HG03469 (cell line): ENCODE data around the gene MAP1B.
"Not testable (repeated sequence)": the region's sequence is repeated elsewhere in the genome, so short reads cannot be mapped to it uniquely, and the experiment has no call there.

Experiments
- ATAC-seq: cut with Tn5 transposase; IDR thresholded peaks from one replicate; pipeline ENCODE4 v1.9.1; 2021; ENCODE audit warnings: mild to moderate bottlenecking, moderate library complexity, moderate number of reproducible peaks; ENCODE audit not compliant: unreplicated experiment

Gene MAP1B

DNA sequence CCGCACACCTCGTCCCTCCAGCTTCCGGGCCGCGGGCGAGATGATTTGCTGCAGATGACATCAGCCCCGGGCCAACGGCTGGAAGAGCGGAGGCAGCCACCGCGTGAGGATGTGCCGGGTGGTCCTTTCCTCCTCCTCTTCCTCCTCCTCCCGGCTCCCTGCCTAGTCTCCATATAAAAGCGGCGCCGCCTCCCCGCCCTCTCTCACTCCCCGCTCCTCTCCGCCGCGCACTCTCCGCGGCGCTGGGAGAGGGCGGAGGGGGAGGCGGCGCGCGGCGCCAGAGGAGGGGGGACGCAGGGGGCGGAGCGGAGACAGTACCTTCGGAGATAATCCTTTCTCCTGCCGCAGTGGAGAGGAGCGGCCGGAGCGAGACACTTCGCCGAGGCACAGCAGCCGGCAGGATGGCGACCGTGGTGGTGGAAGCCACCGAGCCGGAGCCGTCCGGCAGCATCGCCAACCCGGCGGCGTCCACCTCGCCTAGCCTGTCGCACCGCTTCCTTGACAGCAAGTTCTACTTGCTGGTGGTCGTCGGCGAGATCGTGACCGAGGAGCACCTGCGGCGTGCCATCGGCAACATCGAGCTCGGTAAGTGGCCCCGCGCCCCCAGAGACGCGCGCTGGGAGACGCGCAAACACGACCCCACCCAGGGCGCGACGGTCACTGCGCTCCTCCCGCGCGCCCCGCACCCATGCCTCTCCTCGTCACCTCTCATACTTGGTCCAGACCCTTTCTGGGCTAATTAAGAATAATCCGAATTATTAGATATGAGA is at the start of gene MAP1B:
Gene MAP1B (plus strand): TSS at position 345 of the 770 bp plus-strand sequence. CDS start 57 bp downstream, at position 402.
- no peak for ATAC-seq

GRCh38 chr5:72057816-72058215 is 49.5 kb upstream of the MAP1B start:
- ATAC-seq: no peak

DNA sequence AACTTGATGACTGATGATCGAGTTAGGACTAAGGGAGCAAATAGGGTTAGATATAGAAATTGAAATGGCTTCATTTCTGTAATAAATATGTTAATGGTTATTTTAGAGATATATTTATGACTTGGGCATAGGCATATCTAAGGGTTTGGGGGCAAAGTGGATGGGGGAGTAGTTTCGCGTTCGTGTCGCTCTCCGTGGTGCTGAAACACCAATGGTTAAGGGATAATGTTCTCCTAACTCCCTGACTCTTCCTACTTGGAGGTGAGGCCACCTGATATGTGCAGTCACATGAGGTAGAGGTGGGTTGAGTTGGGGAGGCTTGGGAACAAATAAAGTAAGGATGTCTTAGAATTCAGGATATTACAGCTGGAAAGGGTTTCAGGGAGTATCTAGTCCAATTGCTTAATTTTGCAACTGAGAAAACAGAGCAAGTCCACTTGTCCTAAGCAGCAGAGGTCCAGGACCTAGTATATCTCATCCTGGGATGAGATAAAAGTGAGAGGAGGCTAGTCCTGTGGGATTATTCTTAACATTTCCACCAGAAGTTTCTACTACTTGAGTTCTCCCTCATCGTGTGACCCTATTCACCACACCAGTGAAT is 44.0 kb upstream of the MAP1B start:
- ATAC-seq: no peak

GRCh38 chr5:72064801-72065570 is 42.3 kb upstream of the MAP1B start:
- ATAC-seq: no peak

DNA sequence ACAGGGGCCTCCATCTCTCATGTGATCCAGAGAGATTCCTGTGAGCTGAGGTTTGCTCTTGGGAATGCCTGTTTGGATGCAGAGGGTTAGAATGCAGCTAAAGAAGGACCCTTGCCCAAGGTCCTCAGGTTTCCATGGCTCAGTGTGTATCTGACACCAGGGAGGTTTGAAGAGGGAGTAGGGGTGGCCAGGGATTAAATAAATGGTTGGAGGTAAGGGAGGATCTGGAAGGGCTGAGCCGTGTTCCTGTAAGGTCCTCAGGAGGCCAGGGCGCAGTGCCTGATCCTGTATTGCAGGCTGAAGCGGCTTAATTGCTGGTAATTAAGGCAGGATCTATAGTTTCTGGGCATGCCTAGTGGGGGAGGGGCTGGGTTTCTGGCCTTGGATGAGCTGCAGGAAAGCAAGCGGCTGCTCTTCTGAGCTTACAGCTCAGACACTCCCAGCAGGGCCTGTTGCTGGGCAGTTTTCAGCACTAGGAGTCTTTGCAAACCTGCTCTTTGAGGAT is 41.5 kb upstream of the MAP1B start:
- ATAC-seq: no peak

GRCh38 chr5:72066705-72067107 is 40.6 kb upstream of the MAP1B start:
- no peak for ATAC-seq

DNA sequence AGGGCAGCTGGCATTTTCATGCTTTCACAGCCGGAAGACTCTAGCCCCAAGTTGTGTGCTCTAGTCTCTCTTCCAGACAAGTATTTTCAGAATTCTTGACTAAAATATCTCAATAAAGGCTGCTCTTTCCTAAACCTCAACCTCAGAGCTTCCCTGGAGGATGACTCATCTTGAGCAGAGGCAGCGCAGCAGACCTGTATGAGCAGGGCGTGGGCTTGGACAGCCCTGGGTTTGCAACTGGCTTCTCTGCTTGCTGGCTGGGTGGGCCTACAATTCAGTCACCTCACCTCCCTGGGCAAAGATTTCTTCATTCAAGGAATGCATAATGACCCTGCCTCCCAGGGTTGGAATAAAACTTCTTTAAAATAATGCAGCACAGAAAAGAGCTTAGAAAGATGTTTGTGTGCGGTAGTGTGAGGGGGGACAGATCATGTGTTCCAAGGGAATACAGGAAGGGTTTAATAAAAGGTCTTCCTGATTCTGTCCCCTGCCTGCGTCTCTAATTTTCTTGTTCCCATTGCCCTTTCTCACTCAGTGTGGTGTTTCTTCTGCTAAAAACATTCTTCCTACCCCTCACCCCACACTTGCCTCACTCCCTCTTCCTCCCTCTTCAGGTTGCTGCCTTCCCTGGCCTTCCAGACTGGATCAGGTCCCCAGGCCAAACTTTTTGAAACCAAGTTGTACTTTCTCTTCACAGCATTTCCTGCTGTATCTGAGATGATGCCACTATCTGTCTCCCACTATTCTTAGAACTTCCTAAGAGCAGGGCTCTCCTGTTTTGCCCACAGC is 39.4 kb upstream of the MAP1B start:
- no peak for ATAC-seq

GRCh38 chr5:72070529-72070928 is 36.7 kb upstream of the MAP1B start:
- ATAC-seq: no peak

- ATAC-seq: no peak
These were observed 35.4 kb upstream of the MAP1B start for GRCh38 chr5:72071906-72072305.

DNA sequence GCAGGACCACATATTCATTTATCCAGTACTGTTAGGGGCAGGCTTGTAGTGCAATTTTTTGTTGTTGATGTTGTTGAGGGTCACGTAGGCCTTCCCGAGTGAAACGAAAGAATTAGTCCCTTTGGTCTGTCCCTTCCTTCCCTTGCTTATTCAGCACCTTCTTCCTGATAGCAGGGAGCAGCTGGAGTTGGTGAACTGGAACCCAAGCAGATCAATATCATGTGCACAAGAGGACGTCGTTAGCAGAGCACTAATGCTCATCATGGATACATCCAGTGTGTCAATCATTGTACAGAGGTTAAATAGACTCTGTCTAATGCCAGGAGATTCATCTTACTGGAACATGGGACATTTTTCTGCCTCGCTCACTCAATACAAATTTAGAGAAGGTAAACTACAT is 33.0 kb upstream of the MAP1B start:
- ATAC-seq: no peak

GRCh38 chr5:72075461-72075860 is 31.8 kb upstream of the MAP1B start:
- no peak for ATAC-seq

DNA sequence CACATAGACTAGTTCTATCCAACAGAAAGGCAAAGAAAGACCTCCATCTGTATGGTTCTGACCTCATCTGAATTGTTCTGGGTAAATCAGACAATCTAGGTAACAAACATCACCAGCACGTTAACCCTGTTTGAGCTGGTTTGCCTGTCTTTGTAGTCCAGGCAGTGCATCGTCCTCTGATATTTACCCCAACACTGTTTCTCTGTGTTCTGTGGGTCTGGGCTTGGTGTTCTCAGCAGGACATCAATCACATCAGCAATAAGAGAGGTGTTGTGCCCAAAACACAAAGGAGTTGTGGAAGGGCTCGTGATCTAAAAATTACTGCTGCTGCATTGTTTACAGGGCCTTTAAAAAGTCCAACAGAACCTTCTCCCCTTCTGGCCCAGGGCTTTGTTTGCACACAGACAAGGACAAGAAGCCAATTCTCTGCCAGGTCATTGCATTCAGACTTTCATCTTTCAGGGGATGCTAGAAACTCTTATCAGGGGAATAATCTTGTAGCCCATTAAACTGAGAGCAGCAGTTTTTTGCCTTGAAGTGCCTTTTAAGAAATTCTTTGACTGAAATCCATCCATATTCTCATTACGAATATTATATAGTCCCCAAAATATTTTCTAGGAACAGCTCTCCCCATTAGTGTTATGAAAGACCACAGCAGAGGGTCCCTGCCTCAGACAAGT is 30.5 kb upstream of the MAP1B start:
- ATAC-seq: no peak

DNA sequence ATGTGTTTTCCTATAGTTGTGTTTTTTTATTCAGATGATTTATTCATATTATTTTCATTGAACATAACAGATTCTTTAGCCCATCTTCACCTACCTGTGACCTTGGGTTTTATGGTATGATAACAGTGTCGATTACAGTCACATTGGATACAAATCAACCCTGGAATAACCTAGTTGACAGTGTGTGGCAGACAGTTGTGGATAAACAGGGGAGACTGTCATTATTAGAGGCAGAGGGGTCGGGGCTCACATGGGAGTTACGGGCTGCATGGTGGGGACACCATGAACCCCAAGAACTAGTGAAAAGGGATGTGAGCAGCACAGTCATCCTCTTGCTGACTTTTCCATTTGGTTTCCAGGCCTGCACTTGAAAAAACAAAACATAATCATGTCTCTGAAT is 29.9 kb upstream of the MAP1B start:
- no peak for ATAC-seq

- ATAC-seq: no peak
These were observed 28.0 kb upstream of the MAP1B start for GRCh38 chr5:72079288-72079687.

GRCh38 chr5:72082048-72082447 is 25.2 kb upstream of the MAP1B start:
- no peak for ATAC-seq

DNA sequence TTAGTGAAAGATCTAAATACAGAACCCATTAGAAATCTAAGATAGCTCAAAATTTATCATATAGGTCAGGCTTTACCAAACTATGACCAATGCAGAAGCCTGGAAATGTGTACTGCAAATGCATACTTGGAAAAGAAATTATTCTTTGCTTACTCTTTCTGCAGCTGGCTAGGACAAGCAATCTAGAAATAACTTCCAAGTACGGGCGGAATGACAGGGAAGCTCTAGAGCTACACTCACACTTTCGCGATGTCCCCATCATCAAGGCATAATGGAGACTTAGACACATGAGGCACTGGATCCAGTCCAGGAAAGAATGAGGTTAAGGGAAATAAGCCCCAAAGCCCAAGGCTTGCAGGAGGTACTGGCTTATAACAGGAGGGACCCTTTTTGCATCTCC is 22.4 kb upstream of the MAP1B start:
- no peak for ATAC-seq

DNA sequence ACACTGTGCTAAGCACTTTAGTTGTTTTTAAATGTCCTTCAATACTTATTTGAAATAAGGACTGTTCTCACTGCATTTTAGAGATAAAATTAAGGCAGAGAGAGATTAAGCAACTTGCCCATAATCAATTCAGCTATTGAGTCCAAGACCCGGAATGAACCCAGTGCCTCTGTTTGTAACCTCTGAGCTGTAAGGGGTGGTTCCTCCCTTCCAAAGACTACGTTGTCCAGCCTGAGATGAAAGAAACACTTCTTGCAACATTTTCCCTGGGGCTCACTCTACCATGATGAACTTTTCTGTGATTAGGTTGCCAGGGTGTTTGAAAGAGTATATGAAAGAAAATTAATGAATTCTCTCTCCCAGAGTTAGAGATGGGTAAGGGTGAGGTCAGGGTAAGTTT is 22.0 kb upstream of the MAP1B start:
- ATAC-seq: no peak

- ATAC-seq: not testable (repeated sequence)
These were observed 17.6 kb upstream of the MAP1B start for GRCh38 chr5:72089713-72090112.

DNA sequence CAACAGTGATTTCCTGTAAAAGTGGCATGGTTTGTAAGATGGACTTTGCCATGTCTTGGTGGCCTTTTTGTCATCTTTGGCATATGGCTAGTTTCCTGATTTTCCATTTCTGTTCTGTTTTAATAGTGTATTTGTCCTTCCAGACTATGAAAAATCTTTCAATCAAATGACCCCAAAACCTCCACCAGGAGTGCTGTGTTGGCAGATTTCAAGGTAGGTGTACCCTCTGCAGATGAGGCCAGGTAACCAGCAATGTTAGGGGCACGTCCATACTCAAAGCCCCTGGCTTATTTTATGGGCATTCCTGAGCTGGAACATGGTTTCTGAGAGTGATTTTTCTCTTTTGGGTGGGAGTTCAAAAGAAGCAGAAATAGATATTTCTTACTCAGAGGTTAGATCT is 15.2 kb upstream of the MAP1B start:
- no peak for ATAC-seq

DNA sequence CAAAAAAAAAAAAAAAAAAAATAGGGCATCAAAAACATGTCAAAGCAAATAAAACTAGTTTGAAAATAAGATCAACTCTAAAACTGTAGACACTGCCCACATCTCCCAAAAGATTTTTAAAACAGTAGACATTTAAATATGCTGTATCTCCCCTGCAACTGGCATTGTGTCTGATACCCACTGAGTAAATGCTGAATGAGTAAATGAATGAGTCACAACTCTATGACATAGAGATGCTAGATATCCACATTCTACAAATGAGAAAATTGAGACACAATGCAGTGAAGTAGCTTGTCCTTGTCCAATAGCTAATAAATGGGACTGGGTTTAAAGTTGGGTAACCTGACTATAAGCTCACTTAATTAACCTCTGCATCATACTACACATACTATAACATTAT is 14.1 kb upstream of the MAP1B start:
- ATAC-seq: no peak
